HCT116 (cell line): ENCODE results near the gene MAPK7. TPM values are rescaled to one million over a fixed set of nuclear protein-coding genes. Genes with fewer than 3 reads are reported as not detected.
A peak's percentile ranks its signal among the peaks of the same experiment; 100 is the strongest.

Experiments
- ATAC-seq: fragments of 200-7000 bp; cut with Tn5 transposase; 2 replicates; pipeline ENCODE4 v1.9.1; 2020; ENCODE audit warnings: mild to moderate bottlenecking, moderate library complexity
- BruUV-seq: library from RNA; stranded (reverse); fragments of 400-500 nt; replicated peaks from 2 replicates; lab custom pipeline; 2021; lab: Mats Ljungman, UMichigan
- CTCF ChIA-PET: fragments of 300-600 bp; sonication (Branson Sonifier 250); formaldehyde crosslinking; loops from one replicate; lab custom pipeline; 2021; ENCODE audit warnings: antibody characterized with exemption; lab: Charles Lee
- POLR2A ChIA-PET: fragments of 300-600, 350-600 bp; sonication (Branson Sonifier 250); formaldehyde crosslinking; loops from one replicate; lab custom pipeline; 2021; ENCODE audit warnings: antibody characterized with exemption; lab: Charles Lee
- RAD21 ChIA-PET, 2 experiments: fragments of 300-600 bp; sonication (Branson Sonifier 250); formaldehyde crosslinking; loops; one replicate each; lab custom pipeline; 2023; ENCODE audit warnings: low total read pairs in 2 of 2; ENCODE audit not compliant: uncharacterized antibody in 2 of 2, unreplicated experiment in 2 of 2, low non-redundant PET in 1 of 2; lab: Charles Lee
- DNase-seq: peaks from one replicate; pipeline ENCODE4 v3.0.0-alpha.2; 2010; ENCODE audit warnings: low read depth, low spot score
- H2AFZ ChIP-seq: fragments of 200-600 bp; shearing (Covaris generic), sonication (generic); 2 replicates; pipeline ENCODE4 v1.6.1; 2017; ENCODE audit warnings: low read depth, mixed run types, mixed read lengths, antibody characterized with exemption, low read length; ENCODE audit not compliant: poor library complexity, severe bottlenecking
- H3K27ac ChIP-seq: 2 replicates; pipeline ENCODE4 v1.5.1; 2012; ENCODE audit warnings: low read depth, low read length
- H3K27me3 ChIP-seq: fragments of 200-600 bp; sonication (generic); 2 replicates; pipeline ENCODE4 v1.6.1; 2016; ENCODE audit warnings: mixed run types, low read length, mixed read lengths; ENCODE audit not compliant: insufficient read depth
- H3K36me3 ChIP-seq, 2 experiments: fragments of 200-500 bp in 1 of 2; fragments of 200-600 bp in 1 of 2; sonication (Bioruptor generic) in 1 of 2; sonication (generic) in 1 of 2; 2 replicates each; pipeline versions ENCODE4 v1.5.1 to v1.6.1; 2014 to 2016; ENCODE audit warnings: low read length in 2 of 2, inconsistent platforms in 1 of 2, mixed read lengths in 1 of 2, mixed run types in 1 of 2; ENCODE audit not compliant: insufficient read depth in 2 of 2, control insufficient read depth in 1 of 2
- H3K4me1 ChIP-seq, 2 experiments: fragments of 200-600 bp in 1 of 2; sonication (generic) in 1 of 2; 2 replicates each; pipeline versions ENCODE4 v1.5.1 to v1.6.1; 2012 to 2017; ENCODE audit warnings: low read length in 2 of 2, inconsistent platforms in 1 of 2, mild to moderate bottlenecking in 1 of 2, mixed read lengths in 1 of 2, mixed run types in 1 of 2, moderate library complexity in 1 of 2; ENCODE audit not compliant: insufficient read depth in 2 of 2, control insufficient read depth in 1 of 2
- H3K4me2 ChIP-seq: fragments of 200-600 bp; sonication (generic); 2 replicates; pipeline ENCODE4 v1.6.1; 2017; ENCODE audit warnings: mixed run types, low read length, mixed read lengths
- H3K4me3 ChIP-seq, 2 experiments: fragments of 200-600 bp in 1 of 2; sonication (generic) in 1 of 2; replicated peaks in 1 of 2; 2 replicates each; pipeline ENCODE4 v1.5.1; 2011 to 2016; ENCODE audit warnings: low read length in 2 of 2, control low read depth in 1 of 2, low read depth in 1 of 2, mild to moderate bottlenecking in 1 of 2, mixed read lengths in 1 of 2, mixed run types in 1 of 2
- H3K79me2 ChIP-seq: fragments of 200-600 bp; sonication (generic); 2 replicates; pipeline ENCODE4 v1.6.1; 2017; ENCODE audit warnings: mild to moderate bottlenecking, mixed run types, low read length, moderate library complexity, mixed read lengths; ENCODE audit not compliant: insufficient read depth
- H3K9ac ChIP-seq: fragments of 200-600 bp; sonication (generic); 2 replicates; pipeline ENCODE4 v1.6.1; 2016; ENCODE audit warnings: low read length, mixed read lengths
- H3K9me2 ChIP-seq: fragments of 200-600 bp; sonication (generic), shearing (Covaris generic); 2 replicates; pipeline ENCODE4 v1.6.1; 2017; ENCODE audit warnings: mixed run types, mild to moderate bottlenecking, moderate library complexity; ENCODE audit not compliant: insufficient read depth
- H3K9me3 ChIP-seq, 2 experiments: fragments of 200-500 bp in 1 of 2; fragments of 200-600 bp in 1 of 2; sonication (Bioruptor generic) in 1 of 2; sonication (generic) in 1 of 2; 2 replicates each; pipeline ENCODE4 v1.6.1; 2014 to 2017; ENCODE audit warnings: low read length in 2 of 2, mixed read lengths in 2 of 2, inconsistent platforms in 1 of 2, low read depth in 1 of 2, mild to moderate bottlenecking in 1 of 2, mixed run types in 1 of 2, moderate library complexity in 1 of 2; ENCODE audit not compliant: control insufficient read depth in 1 of 2, insufficient read depth in 1 of 2
- H4K20me1 ChIP-seq: fragments of 200-600 bp; sonication (generic), shearing (Covaris generic); 2 replicates; pipeline ENCODE4 v1.6.1; 2017; ENCODE audit warnings: mixed run types, mild to moderate bottlenecking, moderate library complexity; ENCODE audit not compliant: insufficient read depth
- CBX3 ChIP-seq: IDR thresholded peaks from 2 replicates; pipeline ENCODE4 v1.6.1; 2012; ENCODE audit warnings: low read depth
- CEBPB ChIP-seq: IDR thresholded peaks from 2 replicates; pipeline ENCODE4 v1.6.1; 2012; ENCODE audit warnings: low read depth
- EGR1 ChIP-seq: IDR thresholded peaks from 2 replicates; pipeline ENCODE4 v1.6.1; 2012; ENCODE audit warnings: low read depth
- ELF1 ChIP-seq: IDR thresholded peaks from 2 replicates; pipeline ENCODE4 v1.6.1; 2012; ENCODE audit warnings: low read depth, borderline replicate concordance
- EZH2 ChIP-seq: fragments of 200-600 bp; sonication (generic); IDR thresholded peaks from 2 replicates; pipeline ENCODE4 v1.6.1; 2017; ENCODE audit warnings: antibody characterized with exemption, mixed run types
- EZH2phosphoT487 ChIP-seq: fragments of 200-600 bp; IDR thresholded peaks from 2 replicates; pipeline ENCODE4 v1.6.1; 2018; ENCODE audit warnings: antibody characterized with exemption, borderline replicate concordance
- FOSL1 ChIP-seq: IDR thresholded peaks from 2 replicates; pipeline ENCODE4 v1.6.1; 2012; ENCODE audit warnings: low read depth
- JUND ChIP-seq: IDR thresholded peaks from 2 replicates; pipeline ENCODE4 v1.6.1; 2012
- POLR2A ChIP-seq: IDR thresholded peaks from 2 replicates; pipeline ENCODE4 v1.7.0; 2011; ENCODE audit warnings: borderline replicate concordance; ENCODE audit not compliant: insufficient read depth, insufficient read length; ENCODE audit errors: extremely low read depth
- POLR2AphosphoS5 ChIP-seq: IDR thresholded peaks from 2 replicates; pipeline ENCODE4 v1.6.1; 2011; ENCODE audit warnings: mild to moderate bottlenecking, low read depth, low read length, moderate library complexity
- RAD21 ChIP-seq: IDR thresholded peaks from 2 replicates; pipeline ENCODE4 v1.6.1; 2012; ENCODE audit warnings: low read depth, mild to moderate bottlenecking
- REST ChIP-seq: IDR thresholded peaks from 2 replicates; pipeline ENCODE4 v1.6.1; 2012; ENCODE audit warnings: low read depth
- SIN3A ChIP-seq: IDR thresholded peaks from 2 replicates; pipeline ENCODE4 v1.6.1; 2012; ENCODE audit warnings: low read depth
- SP1 ChIP-seq: IDR thresholded peaks from 2 replicates; pipeline ENCODE4 v1.6.1; 2012; ENCODE audit warnings: low read depth
- YY1 ChIP-seq: IDR thresholded peaks from 2 replicates; pipeline ENCODE4 v1.6.1; 2011; ENCODE audit warnings: low read length, low read depth, moderate library complexity, mild to moderate bottlenecking; ENCODE audit not compliant: insufficient replicate concordance; ENCODE audit errors: extremely low read depth
- ZBTB33 ChIP-seq: IDR thresholded peaks from 2 replicates; pipeline ENCODE4 v1.6.1; 2011; ENCODE audit warnings: mild to moderate bottlenecking, low read length, moderate library complexity; ENCODE audit not compliant: insufficient replicate concordance; ENCODE audit errors: extremely low read depth
- ZFX ChIP-seq: fragments of 450-650 bp; IDR thresholded peaks from 2 replicates; pipeline ENCODE4 v1.6.1; 2017
- intact Hi-C: fragments of 100-400 bp; cut with micrococcal nuclease; formaldehyde crosslinking; loops from 2 replicates; pipeline ENCODE4 v1.10.0; 2022
- total RNA-seq: library from RNA; stranded (reverse); gene quantifications from one replicate; pipeline ENCODE4 v1.2.1, GENCODE V29; 2021; ENCODE audit not compliant: unreplicated experiment
- TF ChIP-seq, protein P1 (sequence below): IDR thresholded peaks from 2 replicates; pipeline ENCODE4 v1.6.1; 2012
- TF ChIP-seq, protein P2 (sequence below), 3 experiments: fragments of 200-600 bp in 1 of 3; sonication (generic) in 1 of 3; IDR thresholded peaks in 2 of 3; conservative IDR thresholded peaks in 1 of 3; 2 replicates each; pipeline ENCODE4 v1.5.1; 2012 to 2017; ENCODE audit warnings: low read depth in 2 of 3, low read length in 2 of 3, antibody characterized with exemption in 1 of 3, borderline replicate concordance in 1 of 3, control low read depth in 1 of 3, mild to moderate bottlenecking in 1 of 3, mixed read lengths in 1 of 3, mixed run types in 1 of 3, moderate library complexity in 1 of 3; ENCODE audit not compliant: insufficient read depth in 1 of 3

MAPK7 gene
- total RNA-seq, 1 experiment from 2014 or later: 15.3 TPM

DNA sequence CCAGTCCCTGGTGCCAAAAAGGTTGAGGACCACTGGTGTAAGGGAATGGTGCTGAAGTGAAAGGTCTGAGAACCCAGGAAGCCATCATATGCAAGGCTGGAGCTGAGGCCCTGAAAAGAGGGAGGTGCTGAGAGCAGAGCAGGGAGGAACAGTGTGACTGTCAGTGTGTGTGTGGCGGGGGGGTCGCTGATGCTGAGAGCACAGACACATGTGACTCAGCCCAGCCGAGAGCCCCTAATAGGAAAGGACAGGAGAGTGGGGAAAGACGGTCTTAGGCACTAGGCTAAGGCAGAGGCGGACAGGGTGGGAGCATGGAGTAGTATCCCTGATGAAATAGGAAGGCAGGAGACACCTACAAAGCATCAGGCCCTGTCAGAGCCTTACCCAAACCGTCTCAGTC lies 17.0 kb upstream of the MAPK7 start:
- Histone ChIP-seq H3K36me3 (peaks cover 7 to 10% of the 10 kb centered on the region in 2 experiments; a peak in 2 of 4 replicates), H3K27ac (peak overlapping the region; percentile 76; the same call in 1 of the 2 replicates), H3K9me3 (no peaks in the 10 kb centered on the region), H3K4me2 (peak overlapping the region; percentile 86), H4K20me1 (no peaks in the 10 kb centered on the region), H3K27me3 (no peaks in the 10 kb centered on the region), H3K4me1 (peaks cover 9 to 28% of the 10 kb centered on the region in 2 experiments), H3K79me2 (0 out of 2 replicates have a peak, but pooled peaks cover 12% of the 10 kb centered on the region), H3K4me3 (peak overlapping the region; percentile 80 to 91), H2AFZ (no peak overlapping the region), H3K9ac (peak overlapping the region; percentile 85), H3K9me2 (no peaks in the 10 kb centered on the region)
- DNase-seq: no peak
- RAD21 ChIA-PET: no interaction called here
- POLR2A ChIA-PET: interaction anchor here (1.9 kb wide), 1 partner anchor 16 kb away, joined by 13 read pairs; the partner anchor contains the start of gene MAPK7
- intact Hi-C loops: loop anchor here (5.0 kb wide), 2 partner anchors 146 to 391 kb away; no protein-coding TSS in a partner anchor
- ATAC-seq: no peak
- no TSS peak for BruUV-seq
- CTCF ChIA-PET: interaction anchor here (2.3 to 5.1 kb wide), 4 partner anchors 16 to 405 kb away, joined by 13 to 69 read pairs (median 40); partner anchors contain the start of gene MAPK7
- TF ChIP-seq SIN3A (no peak), CEBPB (no peak), POLR2A (no peak), REST (no peak), POLR2AphosphoS5 (no peak), ZBTB33 (no peak), EZH2 (no peak), ZFX (no peak), CBX3 (no peak), FOSL1 (no peak), JUND (no peak), EGR1 (no peak), ELF1 (no peak), YY1 (no peak), EZH2phosphoT487 (no peak), RAD21 (no peak), SP1 (no peak)
- TF ChIP-seq, protein P1, sequence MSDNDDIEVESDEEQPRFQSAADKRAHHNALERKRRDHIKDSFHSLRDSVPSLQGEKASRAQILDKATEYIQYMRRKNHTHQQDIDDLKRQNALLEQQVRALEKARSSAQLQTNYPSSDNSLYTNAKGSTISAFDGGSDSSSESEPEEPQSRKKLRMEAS: no peak
- TF ChIP-seq, protein P2, sequence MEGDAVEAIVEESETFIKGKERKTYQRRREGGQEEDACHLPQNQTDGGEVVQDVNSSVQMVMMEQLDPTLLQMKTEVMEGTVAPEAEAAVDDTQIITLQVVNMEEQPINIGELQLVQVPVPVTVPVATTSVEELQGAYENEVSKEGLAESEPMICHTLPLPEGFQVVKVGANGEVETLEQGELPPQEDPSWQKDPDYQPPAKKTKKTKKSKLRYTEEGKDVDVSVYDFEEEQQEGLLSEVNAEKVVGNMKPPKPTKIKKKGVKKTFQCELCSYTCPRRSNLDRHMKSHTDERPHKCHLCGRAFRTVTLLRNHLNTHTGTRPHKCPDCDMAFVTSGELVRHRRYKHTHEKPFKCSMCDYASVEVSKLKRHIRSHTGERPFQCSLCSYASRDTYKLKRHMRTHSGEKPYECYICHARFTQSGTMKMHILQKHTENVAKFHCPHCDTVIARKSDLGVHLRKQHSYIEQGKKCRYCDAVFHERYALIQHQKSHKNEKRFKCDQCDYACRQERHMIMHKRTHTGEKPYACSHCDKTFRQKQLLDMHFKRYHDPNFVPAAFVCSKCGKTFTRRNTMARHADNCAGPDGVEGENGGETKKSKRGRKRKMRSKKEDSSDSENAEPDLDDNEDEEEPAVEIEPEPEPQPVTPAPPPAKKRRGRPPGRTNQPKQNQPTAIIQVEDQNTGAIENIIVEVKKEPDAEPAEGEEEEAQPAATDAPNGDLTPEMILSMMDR (IDR thresholded peaks at IDR 0.05 in 2 of 3, conservative IDR thresholded peaks at IDR 0.05 in 1 of 3; ENCODE audit: borderline replicate concordance in 1 of 3, insufficient read depth in 1 of 3, low read depth in 2 of 3, low read length in 2 of 3): no peak
